Muscle layer of colon (tissue), 2 donors: ENCODE data around the gene CDH11.

Experiments
- H3K27ac ChIP-seq: one replicate; pipeline ENCODE4 v1.7.0; 2013; ENCODE audit warnings: low read depth, mild to moderate bottlenecking, low read length, moderate library complexity
- H3K27me3 ChIP-seq, 2 donors: one replicate each; pipeline ENCODE4 v1.7.0; 2013; ENCODE audit warnings: low read length in 2 of 2, mild to moderate bottlenecking in 2 of 2; ENCODE audit not compliant: insufficient read depth in 2 of 2, control insufficient read depth in 1 of 2
- H3K36me3 ChIP-seq: one replicate; pipeline ENCODE4 v1.7.0; 2013; ENCODE audit warnings: mild to moderate bottlenecking, low read length; ENCODE audit not compliant: insufficient read depth
- H3K4me1 ChIP-seq: one replicate; pipeline ENCODE4 v1.7.0; 2013; ENCODE audit warnings: mild to moderate bottlenecking, low read length; ENCODE audit not compliant: insufficient read depth
- H3K4me3 ChIP-seq, 2 donors: one replicate each; pipeline ENCODE4 v1.7.0; 2013; ENCODE audit warnings: low read length in 2 of 2, low read depth in 1 of 2, mild to moderate bottlenecking in 1 of 2, moderate library complexity in 1 of 2
- H3K9ac ChIP-seq: one replicate; pipeline ENCODE4 v1.7.0; 2013; ENCODE audit warnings: low read length
- H3K9me3 ChIP-seq: one replicate; pipeline ENCODE4 v1.7.0; 2013; ENCODE audit warnings: mild to moderate bottlenecking, low read length
- donor health status: abdominal sarcoma.
- donor health status: Adenocarcinoma of cecum.

The CDH11 gene

DNA sequence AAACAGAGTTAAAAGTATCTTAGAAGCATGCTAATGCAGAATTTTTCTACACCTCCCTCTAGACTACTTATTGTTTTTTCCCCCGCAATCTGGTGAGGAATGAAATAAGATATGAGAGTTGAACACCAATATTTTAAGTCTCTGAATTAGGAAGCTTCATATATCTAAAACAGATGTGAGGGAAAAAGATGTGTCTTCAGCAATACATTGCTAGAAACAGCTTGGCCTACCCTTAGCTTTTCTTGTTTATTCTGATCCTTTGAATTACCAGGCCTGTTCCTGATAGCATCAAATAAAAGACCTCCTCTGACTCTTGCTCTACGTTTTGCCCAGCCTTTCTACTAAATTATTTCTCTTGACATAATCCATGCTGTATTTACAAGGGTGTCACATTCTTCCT lies 221.8 kb downstream of the CDH11 start:
- H3K9ac ChIP-seq, result no peak overlapping the region
- no peaks in the 10 kb centered on the region for H3K36me3 ChIP-seq
- H3K4me3 ChIP-seq, result no peak overlapping the region
- H3K27ac ChIP-seq, result no peak overlapping the region
- H3K9me3 ChIP-seq, result no peaks in the 10 kb centered on the region
- H3K27me3 ChIP-seq, result no peaks in the 10 kb centered on the region
- H3K4me1 ChIP-seq, result no peaks in the 10 kb centered on the region

DNA sequence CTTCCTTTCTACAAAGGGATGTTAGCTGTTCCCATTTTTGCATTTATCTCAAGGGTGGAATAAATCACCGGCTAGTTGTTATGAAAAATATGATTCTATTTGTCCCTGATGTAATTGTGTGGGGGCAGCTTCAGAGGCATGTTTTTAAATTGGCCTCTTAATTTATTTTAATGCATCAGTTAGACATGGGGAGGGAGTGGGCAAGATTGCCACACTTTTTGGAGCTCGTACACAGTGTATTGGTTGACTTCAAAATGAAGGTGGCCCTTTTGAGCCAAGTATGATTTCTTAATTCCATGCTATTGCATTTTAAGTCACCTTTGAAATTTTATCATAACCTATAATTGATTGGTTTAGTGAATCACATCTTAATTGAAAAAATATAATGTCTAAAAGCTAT lies 223.7 kb downstream of the CDH11 start:
- Histone ChIP-seq H3K4me1 (no peaks in the 10 kb centered on the region), H3K27ac (no peak overlapping the region), H3K36me3 (no peaks in the 10 kb centered on the region), H3K9me3 (no peaks in the 10 kb centered on the region), H3K4me3 (no peak overlapping the region), H3K9ac (no peak overlapping the region), H3K27me3 (no peaks in the 10 kb centered on the region)
